Measurements from ENCODE around the gene IL1B.
"Not testable (repeated sequence)": the region's sequence is repeated elsewhere in the genome, so short reads cannot be mapped to it uniquely, and the experiment has no call there.

IL1B gene

GRCh38 chr2:112836695-112837117 lies at the start of gene IL1B:
Gene IL1B (minus strand): TSS chr2:112836779. CDS start chr2:112836229, 550 bp downstream.
- no peak for DNase-seq

GRCh38 chr2:112886291-112886690 lies 49.7 kb upstream of the IL1B start:
- DNase-seq = no peak

- no peak for DNase-seq
These were observed 48.9 kb upstream of the IL1B start for GRCh38 chr2:112885506-112885902.

GRCh38 chr2:112884869-112885505 lies 48.4 kb upstream of the IL1B start:
- peak; percentile 69 for DNase-seq

GRCh38 chr2:112883669-112884068 lies 47.1 kb upstream of the IL1B start:
- no peak for DNase-seq

GRCh38 chr2:112881217-112881985 lies 44.8 kb upstream of the IL1B start:
- no peak for DNase-seq

GRCh38 chr2:112880696-112881095 lies 44.1 kb upstream of the IL1B start:
- DNase-seq = no peak

GRCh38 chr2:112880091-112880531 lies 43.5 kb upstream of the IL1B start:
- no peak for DNase-seq

GRCh38 chr2:112879491-112880041 lies 43.0 kb upstream of the IL1B start:
- DNase-seq = no peak

GRCh38 chr2:112877423-112877822 lies 40.8 kb upstream of the IL1B start:
- DNase-seq = no peak

- no peak for DNase-seq
These were observed 40.4 kb upstream of the IL1B start for GRCh38 chr2:112876971-112877361.

GRCh38 chr2:112876257-112876970 lies 39.8 kb upstream of the IL1B start:
- DNase-seq = no peak

- no peak for DNase-seq
These were observed 34.6 kb upstream of the IL1B start for GRCh38 chr2:112870841-112871835.

GRCh38 chr2:112869258-112869842 lies 32.8 kb upstream of the IL1B start:
- no peak for DNase-seq

- no peak for DNase-seq
These were observed 31.4 kb upstream of the IL1B start for GRCh38 chr2:112867701-112868631.

GRCh38 chr2:112866128-112866835 lies 29.7 kb upstream of the IL1B start:
- DNase-seq = no peak

GRCh38 chr2:112864072-112864471 lies 27.5 kb upstream of the IL1B start:
- DNase-seq = no peak

- DNase-seq = not testable (repeated sequence)
These were observed 23.0 kb upstream of the IL1B start for GRCh38 chr2:112859406-112860183.

- DNase-seq = no peak
These were observed 14.0 kb upstream of the IL1B start for GRCh38 chr2:112850588-112850987.
